Thymus (tissue), 11 donors: Measurements from ENCODE around the gene ACYP2. TPM values are rescaled to one million over a fixed set of nuclear protein-coding genes. Genes with fewer than 3 reads are reported as not detected.
"Not testable (repeated sequence)": the region's sequence is repeated elsewhere in the genome, so short reads cannot be mapped to it uniquely, and the experiment has no call there.

Experiments used
- DNase-seq, 9 donors: peaks; one replicate each; pipeline ENCODE4 v3.0.0-alpha.2; 2013; ENCODE audit warnings: low spot score in 9 of 9, low read depth in 6 of 9, missing footprints in 1 of 9
- H3K27ac ChIP-seq, 2 donors: one replicate each; pipeline ENCODE4 v1.5.1; 2013; ENCODE audit warnings: control low read depth in 1 of 2, low read depth in 1 of 2, low read length in 1 of 2, mild to moderate bottlenecking in 1 of 2, moderate library complexity in 1 of 2
- H3K27me3 ChIP-seq, 2 donors: one replicate each; pipeline ENCODE4 v1.5.1; 2013; ENCODE audit warnings: low read length in 1 of 2; ENCODE audit not compliant: control insufficient read depth in 2 of 2, insufficient read depth in 1 of 2
- H3K36me3 ChIP-seq, 2 donors: one replicate each; pipeline ENCODE4 v1.5.1; 2013; ENCODE audit warnings: low read length in 1 of 2, mild to moderate bottlenecking in 1 of 2, moderate library complexity in 1 of 2; ENCODE audit not compliant: control insufficient read depth in 2 of 2, insufficient read depth in 2 of 2
- H3K4me1 ChIP-seq, 2 donors: one replicate each; pipeline ENCODE4 v1.5.1; 2013; ENCODE audit warnings: low read length in 2 of 2; ENCODE audit not compliant: control insufficient read depth in 2 of 2, insufficient read depth in 2 of 2
- H3K4me3 ChIP-seq, 2 donors: one replicate each; pipeline ENCODE4 v1.5.1; 2013; ENCODE audit warnings: low read length in 2 of 2, control low read depth in 1 of 2, mild to moderate bottlenecking in 1 of 2
- H3K9me3 ChIP-seq, 2 donors: one replicate each; pipeline ENCODE4 v1.5.1; 2013; ENCODE audit warnings: low read length in 1 of 2, mild to moderate bottlenecking in 1 of 2; ENCODE audit not compliant: control insufficient read depth in 2 of 2, insufficient read depth in 1 of 2
- WGBS: extraction: QIAGEN DNeasy Blood & Tissue Kit; methylation state at CpG from one replicate; pipeline ENCODE4 v1.1.7; 2013; 5-methylcytosine and 5-hydroxymethylcytosine counted together
- polyA plus RNA-seq: library from polyadenylated mRNA; stranded (reverse); fragments of 200-250 nt; gene quantifications from one replicate; pipeline ENCODE4 v1.2.3, GENCODE V29; 2013
- total RNA-seq: library from RNA; stranded (reverse); fragments of 120-200 nt; gene quantifications from one replicate; pipeline ENCODE4 v1.2.4, GENCODE V29; 2013
- donor health status: healthy.

Gene ACYP2
- total and polyA plus RNA-seq, 2 donors, result 9.6 to 32.6 TPM

- no peaks in the 10 kb centered on the region for H3K36me3 ChIP-seq
- no peak overlapping the region for H3K4me3 ChIP-seq
- no peaks in the 10 kb centered on the region for H3K27me3 ChIP-seq
- H3K4me1 ChIP-seq, result no peaks in the 10 kb centered on the region
- no peak for DNase-seq
- WGBS, result 95% methylated on average over 2 of the region's 2 CpGs
- H3K27ac ChIP-seq, result no peak overlapping the region
- no peaks in the 10 kb centered on the region for H3K9me3 ChIP-seq
Measured at GRCh38 chr2:54262015-54262765, 146.8 kb downstream of the ACYP2 start.

- not testable (repeated sequence) for H3K9me3 ChIP-seq, H3K4me1 ChIP-seq, H3K27ac ChIP-seq, H3K4me3 ChIP-seq, H3K27me3 ChIP-seq, H3K36me3 ChIP-seq, DNase-seq
- WGBS, result 89% methylated on average over 1 of the region's 1 CpG
Measured at GRCh38 chr2:54265081-54265480, 149.7 kb downstream of the ACYP2 start.

GRCh38 chr2:54267577-54267976 is 152.2 kb downstream of the ACYP2 start:
- H3K4me3 ChIP-seq, result no peak overlapping the region
- WGBS, result 98% methylated on average over 1 of the region's 1 CpG
- no peaks in the 10 kb centered on the region for H3K9me3 ChIP-seq
- no peaks in the 10 kb centered on the region for H3K4me1 ChIP-seq
- no peaks in the 10 kb centered on the region for H3K27me3 ChIP-seq
- no peak for DNase-seq
- H3K27ac ChIP-seq, result no peak overlapping the region
- H3K36me3 ChIP-seq, result no peaks in the 10 kb centered on the region

GRCh38 chr2:54271189-54271588 is 155.8 kb downstream of the ACYP2 start:
- H3K4me1 ChIP-seq, result no peaks in the 10 kb centered on the region
- H3K9me3 ChIP-seq, result no peaks in the 10 kb centered on the region
- H3K36me3 ChIP-seq, result no peaks in the 10 kb centered on the region
- no peak overlapping the region for H3K4me3 ChIP-seq
- no peaks in the 10 kb centered on the region for H3K27me3 ChIP-seq
- 99% methylated on average over 4 of the region's 4 CpGs for WGBS
- no peak overlapping the region for H3K27ac ChIP-seq
- DNase-seq, result no peak

GRCh38 chr2:54271843-54272627 is 156.6 kb downstream of the ACYP2 start:
- H3K27ac ChIP-seq, result no peak overlapping the region
- no peaks in the 10 kb centered on the region for H3K4me1 ChIP-seq
- no peak overlapping the region for H3K4me3 ChIP-seq
- 92% methylated on average over 6 of the region's 6 CpGs for WGBS
- DNase-seq, result peak in 2 of 9 donors; percentile 18 to 25
- no peaks in the 10 kb centered on the region for H3K9me3 ChIP-seq
- H3K27me3 ChIP-seq, result no peaks in the 10 kb centered on the region
- H3K36me3 ChIP-seq, result no peaks in the 10 kb centered on the region

- no peak overlapping the region for H3K27ac ChIP-seq
- no peaks in the 10 kb centered on the region for H3K27me3 ChIP-seq
- H3K4me3 ChIP-seq, result no peak overlapping the region
- peak in 1 of 9 donors; percentile 5 for DNase-seq
- H3K36me3 ChIP-seq, result no peaks in the 10 kb centered on the region
- no peaks in the 10 kb centered on the region for H3K9me3 ChIP-seq
- 50% methylated on average over 1 of the region's 1 CpG for WGBS
- no peaks in the 10 kb centered on the region for H3K4me1 ChIP-seq
Measured at GRCh38 chr2:54274781-54275242, 159.4 kb downstream of the ACYP2 start.

GRCh38 chr2:54275541-54275940 is 160.1 kb downstream of the ACYP2 start:
- H3K4me1 ChIP-seq, result no peaks in the 10 kb centered on the region
- no peak overlapping the region for H3K4me3 ChIP-seq
- H3K27me3 ChIP-seq, result no peaks in the 10 kb centered on the region
- no peaks in the 10 kb centered on the region for H3K9me3 ChIP-seq
- 72% methylated on average over 2 of the region's 2 CpGs for WGBS
- no peak overlapping the region for H3K27ac ChIP-seq
- no peaks in the 10 kb centered on the region for H3K36me3 ChIP-seq
- DNase-seq, result no peak

- Histone ChIP-seq H3K27me3 (no peaks in the 10 kb centered on the region), H3K27ac (no peak overlapping the region), H3K9me3 (no peaks in the 10 kb centered on the region), H3K4me3 (no peak overlapping the region), H3K36me3 (no peaks in the 10 kb centered on the region), H3K4me1 (no peaks in the 10 kb centered on the region)
- no peak for DNase-seq
- 73% methylated on average over 2 of the region's 2 CpGs for WGBS
Measured at GRCh38 chr2:54279385-54279784, 164.0 kb downstream of the ACYP2 start.

GRCh38 chr2:54284826-54285225 is 169.4 kb downstream of the ACYP2 start:
- Histone ChIP-seq H3K27me3 (no peaks in the 10 kb centered on the region), H3K9me3 (no peaks in the 10 kb centered on the region), H3K4me3 (no peak overlapping the region), H3K27ac (no peak overlapping the region), H3K36me3 (no peaks in the 10 kb centered on the region), H3K4me1 (no peaks in the 10 kb centered on the region)
- WGBS, result 98% methylated on average over 3 of the region's 3 CpGs
- DNase-seq, result no peak
